ENCODE results near the gene KCTD11. TPM values are rescaled to one million over a fixed set of nuclear protein-coding genes. Genes with fewer than 3 reads are reported as not detected.

Gene KCTD11
- total and polyA plus RNA-seq, 4 donors = 0.39 to 3.5 (median 1.4) TPM

DNA sequence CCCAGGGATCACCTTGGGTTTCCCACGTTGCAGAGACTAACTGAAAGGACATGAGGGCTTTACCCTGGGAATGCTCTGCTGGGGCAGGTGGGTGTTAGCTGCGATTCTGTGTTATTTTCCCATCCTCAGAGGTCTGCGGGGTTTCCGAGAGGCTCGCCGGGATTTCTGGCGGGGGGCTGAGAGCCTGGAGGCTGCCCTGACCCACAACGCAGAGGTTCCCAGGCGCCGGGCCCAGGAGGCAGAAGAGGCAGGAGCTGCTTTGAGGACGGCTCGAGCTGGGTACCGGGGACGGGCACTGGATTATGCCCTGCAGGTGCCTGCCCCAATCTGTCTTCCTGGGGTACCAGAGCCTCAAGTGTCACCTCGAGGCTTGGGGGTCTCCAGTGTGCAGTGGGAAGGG, 8.7 kb upstream of the KCTD11 start:
- Histone ChIP-seq H3K27me3 (ENCODE audit: control insufficient read depth in 4 of 4, insufficient read depth in 4 of 4, low read length in 3 of 4) (no peaks in the 10 kb centered on the region), H3K27ac (ENCODE audit: low read depth in 1 of 2, low read length in 2 of 2) (no peak overlapping the region), H3K4me1 (ENCODE audit: control insufficient read depth in 4 of 4, insufficient read depth in 4 of 4, low read length in 3 of 4) (no peaks in the 10 kb centered on the region), H3K4me3 (ENCODE audit: low read depth in 1 of 3, low read length in 3 of 3) (no peak overlapping the region), H3K9me3 (ENCODE audit: control insufficient read depth in 4 of 4, low read length in 3 of 4) (no peaks in the 10 kb centered on the region), H3K9ac (ENCODE audit: low read depth in 1 of 2, low read length in 2 of 2) (no peak overlapping the region), H3K36me3 (ENCODE audit: control insufficient read depth in 4 of 4, insufficient read depth in 3 of 4, low read depth in 1 of 4, low read length in 3 of 4) (no peaks in the 10 kb centered on the region)
- 76% methylated on average over 15 of the region's 15 CpGs for WGBS
- DNase-seq (ENCODE audit: low spot score) = no peak
- no peak for TF ChIP-seq GABPA (IDR thresholded peaks at IDR 0.05 in 1 of 2, conservative IDR thresholded peaks at IDR 0.05 in 1 of 2)
- no peak for TF ChIP-seq MAX (IDR thresholded peaks at IDR 0.05)
- TF ChIP-seq RAD21 (IDR thresholded peaks at IDR 0.05) = no peak
- TF ChIP-seq, protein P1, sequence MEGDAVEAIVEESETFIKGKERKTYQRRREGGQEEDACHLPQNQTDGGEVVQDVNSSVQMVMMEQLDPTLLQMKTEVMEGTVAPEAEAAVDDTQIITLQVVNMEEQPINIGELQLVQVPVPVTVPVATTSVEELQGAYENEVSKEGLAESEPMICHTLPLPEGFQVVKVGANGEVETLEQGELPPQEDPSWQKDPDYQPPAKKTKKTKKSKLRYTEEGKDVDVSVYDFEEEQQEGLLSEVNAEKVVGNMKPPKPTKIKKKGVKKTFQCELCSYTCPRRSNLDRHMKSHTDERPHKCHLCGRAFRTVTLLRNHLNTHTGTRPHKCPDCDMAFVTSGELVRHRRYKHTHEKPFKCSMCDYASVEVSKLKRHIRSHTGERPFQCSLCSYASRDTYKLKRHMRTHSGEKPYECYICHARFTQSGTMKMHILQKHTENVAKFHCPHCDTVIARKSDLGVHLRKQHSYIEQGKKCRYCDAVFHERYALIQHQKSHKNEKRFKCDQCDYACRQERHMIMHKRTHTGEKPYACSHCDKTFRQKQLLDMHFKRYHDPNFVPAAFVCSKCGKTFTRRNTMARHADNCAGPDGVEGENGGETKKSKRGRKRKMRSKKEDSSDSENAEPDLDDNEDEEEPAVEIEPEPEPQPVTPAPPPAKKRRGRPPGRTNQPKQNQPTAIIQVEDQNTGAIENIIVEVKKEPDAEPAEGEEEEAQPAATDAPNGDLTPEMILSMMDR (IDR thresholded peaks at IDR 0.05; ENCODE audit: low read depth, low read length, missing input control) = no peak
- TF ChIP-seq NR2F2 (IDR thresholded peaks at IDR 0.05) = no peak
- no peak for TF ChIP-seq EGR1 (IDR thresholded peaks at IDR 0.05; ENCODE audit: low read depth in 2 of 2)
- no peak for TF ChIP-seq HNF4A (conservative IDR thresholded peaks at IDR 0.05)
- TF ChIP-seq FOXA1 (IDR thresholded peaks at IDR 0.05) = no peak
- no peak for TF ChIP-seq RXRA (IDR thresholded peaks at IDR 0.05)
- TF ChIP-seq, protein P2, sequence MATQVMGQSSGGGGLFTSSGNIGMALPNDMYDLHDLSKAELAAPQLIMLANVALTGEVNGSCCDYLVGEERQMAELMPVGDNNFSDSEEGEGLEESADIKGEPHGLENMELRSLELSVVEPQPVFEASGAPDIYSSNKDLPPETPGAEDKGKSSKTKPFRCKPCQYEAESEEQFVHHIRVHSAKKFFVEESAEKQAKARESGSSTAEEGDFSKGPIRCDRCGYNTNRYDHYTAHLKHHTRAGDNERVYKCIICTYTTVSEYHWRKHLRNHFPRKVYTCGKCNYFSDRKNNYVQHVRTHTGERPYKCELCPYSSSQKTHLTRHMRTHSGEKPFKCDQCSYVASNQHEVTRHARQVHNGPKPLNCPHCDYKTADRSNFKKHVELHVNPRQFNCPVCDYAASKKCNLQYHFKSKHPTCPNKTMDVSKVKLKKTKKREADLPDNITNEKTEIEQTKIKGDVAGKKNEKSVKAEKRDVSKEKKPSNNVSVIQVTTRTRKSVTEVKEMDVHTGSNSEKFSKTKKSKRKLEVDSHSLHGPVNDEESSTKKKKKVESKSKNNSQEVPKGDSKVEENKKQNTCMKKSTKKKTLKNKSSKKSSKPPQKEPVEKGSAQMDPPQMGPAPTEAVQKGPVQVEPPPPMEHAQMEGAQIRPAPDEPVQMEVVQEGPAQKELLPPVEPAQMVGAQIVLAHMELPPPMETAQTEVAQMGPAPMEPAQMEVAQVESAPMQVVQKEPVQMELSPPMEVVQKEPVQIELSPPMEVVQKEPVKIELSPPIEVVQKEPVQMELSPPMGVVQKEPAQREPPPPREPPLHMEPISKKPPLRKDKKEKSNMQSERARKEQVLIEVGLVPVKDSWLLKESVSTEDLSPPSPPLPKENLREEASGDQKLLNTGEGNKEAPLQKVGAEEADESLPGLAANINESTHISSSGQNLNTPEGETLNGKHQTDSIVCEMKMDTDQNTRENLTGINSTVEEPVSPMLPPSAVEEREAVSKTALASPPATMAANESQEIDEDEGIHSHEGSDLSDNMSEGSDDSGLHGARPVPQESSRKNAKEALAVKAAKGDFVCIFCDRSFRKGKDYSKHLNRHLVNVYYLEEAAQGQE (IDR thresholded peaks at IDR 0.05) = no peak
- TF ChIP-seq, protein P3, sequence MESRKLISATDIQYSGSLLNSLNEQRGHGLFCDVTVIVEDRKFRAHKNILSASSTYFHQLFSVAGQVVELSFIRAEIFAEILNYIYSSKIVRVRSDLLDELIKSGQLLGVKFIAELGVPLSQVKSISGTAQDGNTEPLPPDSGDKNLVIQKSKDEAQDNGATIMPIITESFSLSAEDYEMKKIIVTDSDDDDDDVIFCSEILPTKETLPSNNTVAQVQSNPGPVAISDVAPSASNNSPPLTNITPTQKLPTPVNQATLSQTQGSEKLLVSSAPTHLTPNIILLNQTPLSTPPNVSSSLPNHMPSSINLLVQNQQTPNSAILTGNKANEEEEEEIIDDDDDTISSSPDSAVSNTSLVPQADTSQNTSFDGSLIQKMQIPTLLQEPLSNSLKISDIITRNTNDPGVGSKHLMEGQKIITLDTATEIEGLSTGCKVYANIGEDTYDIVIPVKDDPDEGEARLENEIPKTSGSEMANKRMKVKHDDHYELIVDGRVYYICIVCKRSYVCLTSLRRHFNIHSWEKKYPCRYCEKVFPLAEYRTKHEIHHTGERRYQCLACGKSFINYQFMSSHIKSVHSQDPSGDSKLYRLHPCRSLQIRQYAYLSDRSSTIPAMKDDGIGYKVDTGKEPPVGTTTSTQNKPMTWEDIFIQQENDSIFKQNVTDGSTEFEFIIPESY (IDR thresholded peaks at IDR 0.05) = no peak
- TF ChIP-seq HNF4G (IDR thresholded peaks at IDR 0.05) = no peak
- TF ChIP-seq YY1 (IDR thresholded peaks at IDR 0.05) = no peak

DNA sequence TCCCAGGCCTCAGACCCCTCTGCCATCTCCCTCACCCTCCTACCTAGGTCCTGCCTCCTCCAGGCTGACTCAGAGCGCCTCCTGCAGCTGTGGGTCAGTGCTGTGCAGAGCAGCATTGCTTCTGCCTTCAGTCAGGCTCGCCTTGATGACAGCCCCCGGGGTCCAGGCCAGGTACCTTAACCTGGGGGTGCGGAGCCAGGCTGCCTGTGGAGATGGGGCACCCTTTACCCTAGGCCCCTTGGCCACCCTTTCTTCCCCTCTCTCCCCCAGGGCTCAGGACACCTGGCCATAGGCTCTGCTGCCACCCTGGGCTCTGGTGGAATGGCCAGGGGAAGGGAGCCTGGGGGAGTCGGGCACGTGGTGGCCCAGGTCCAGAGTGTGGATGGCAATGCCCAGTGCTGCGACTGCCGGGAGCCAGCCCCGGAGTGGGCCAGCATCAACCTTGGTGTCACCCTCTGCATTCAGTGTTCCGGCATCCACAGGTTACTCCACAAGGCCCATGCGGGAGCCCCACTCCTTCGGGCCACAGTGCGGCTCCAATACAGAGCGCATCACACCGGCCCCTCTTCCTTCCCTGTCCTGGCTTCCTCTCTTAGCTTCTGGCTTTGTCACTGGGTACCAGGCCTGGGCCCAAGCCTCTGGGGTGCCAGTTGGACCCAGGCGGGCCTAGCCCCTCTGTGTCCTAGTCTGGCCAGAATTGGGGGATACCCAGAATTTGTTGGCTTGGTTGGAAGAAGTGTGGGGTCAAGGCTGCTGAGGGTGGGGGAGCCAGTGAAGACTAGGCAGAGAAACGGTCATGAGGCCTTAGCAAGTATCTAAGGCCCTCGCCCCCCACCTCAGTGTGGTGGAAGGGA, 5.0 kb upstream of the KCTD11 start:
- TF ChIP-seq MAX (IDR thresholded peaks at IDR 0.05) (no peak), RAD21 (IDR thresholded peaks at IDR 0.05) (no peak), TAF1 (conservative IDR thresholded peaks at IDR 0.05) (no peak)
- peaks cover 1 to 16% (median 8%) of the 10 kb centered on the region in 4 donors for H3K4me1 ChIP-seq (ENCODE audit: control insufficient read depth in 4 of 4, insufficient read depth in 4 of 4, low read length in 3 of 4)
- no peak for DNase-seq (ENCODE audit: low spot score)
- no peaks in the 10 kb centered on the region for H3K9me3 ChIP-seq (ENCODE audit: control insufficient read depth in 4 of 4, low read length in 3 of 4)
- no peak overlapping the region for H3K27ac ChIP-seq (ENCODE audit: low read depth in 1 of 2, low read length in 2 of 2)
- H3K4me3 ChIP-seq (ENCODE audit: low read depth in 1 of 3, low read length in 3 of 3) = no peak overlapping the region
- H3K27me3 ChIP-seq (ENCODE audit: control insufficient read depth in 4 of 4, insufficient read depth in 4 of 4, low read length in 3 of 4) = no peaks in the 10 kb centered on the region
- no peaks in the 10 kb centered on the region for H3K36me3 ChIP-seq (ENCODE audit: control insufficient read depth in 4 of 4, insufficient read depth in 3 of 4, low read depth in 1 of 4, low read length in 3 of 4)
- 79% methylated on average over 18 of the region's 18 CpGs for WGBS
- H3K9ac ChIP-seq (ENCODE audit: low read depth in 1 of 2, low read length in 2 of 2) = no peak overlapping the region

Measured in liver (tissue), 9 donors.